ENCODE data around the gene LRRC8D. TPM values are rescaled to one million over a fixed set of nuclear protein-coding genes. Genes with fewer than 3 reads are reported as not detected.

LRRC8D gene
- total RNA-seq, 4 donors from 2014 or later: 28.9 to 113 (median 58.8) TPM

DNA sequence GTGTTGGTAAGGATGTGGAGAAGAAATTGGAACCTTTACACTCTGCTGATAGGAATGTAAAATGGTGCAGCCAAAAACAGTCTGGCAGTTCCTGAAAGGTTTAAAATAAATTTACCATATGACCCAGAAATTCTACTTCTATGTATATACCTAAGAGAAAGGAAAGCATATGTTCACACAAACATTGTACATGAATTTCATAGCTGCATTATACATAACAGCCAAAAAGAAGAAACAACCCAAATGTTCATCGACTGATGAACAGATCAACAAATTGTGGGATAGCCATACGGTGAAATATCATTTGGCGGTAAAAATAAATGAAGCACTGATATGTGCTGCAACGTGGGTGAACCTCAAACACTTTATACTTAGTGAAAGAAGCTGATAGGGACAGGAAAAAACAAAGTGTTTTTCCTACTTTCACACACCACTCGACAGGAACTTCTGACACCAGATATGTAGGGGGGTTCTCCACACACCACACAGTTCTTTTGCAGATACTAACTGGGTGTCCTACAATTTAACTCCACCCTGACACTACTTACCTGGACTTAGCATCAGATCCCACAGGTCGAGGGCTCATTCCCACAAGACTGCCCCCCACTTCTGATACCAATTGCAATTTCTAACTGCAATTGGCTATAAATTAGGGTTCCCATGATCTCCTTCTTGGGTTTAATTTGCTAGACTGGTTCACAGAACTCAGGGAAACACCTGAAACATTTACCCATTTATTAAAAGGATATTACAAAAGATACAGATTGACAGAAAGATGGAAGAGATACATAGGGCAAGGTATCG, 138.2 kb downstream of the LRRC8D start:
- H3K4me3 ChIP-seq: no peak overlapping the region
- H3K27me3 ChIP-seq: no peaks in the 10 kb centered on the region
- no peak for TF ChIP-seq POLR2A (IDR thresholded peaks at IDR 0.05)
- TF ChIP-seq, protein P1, sequence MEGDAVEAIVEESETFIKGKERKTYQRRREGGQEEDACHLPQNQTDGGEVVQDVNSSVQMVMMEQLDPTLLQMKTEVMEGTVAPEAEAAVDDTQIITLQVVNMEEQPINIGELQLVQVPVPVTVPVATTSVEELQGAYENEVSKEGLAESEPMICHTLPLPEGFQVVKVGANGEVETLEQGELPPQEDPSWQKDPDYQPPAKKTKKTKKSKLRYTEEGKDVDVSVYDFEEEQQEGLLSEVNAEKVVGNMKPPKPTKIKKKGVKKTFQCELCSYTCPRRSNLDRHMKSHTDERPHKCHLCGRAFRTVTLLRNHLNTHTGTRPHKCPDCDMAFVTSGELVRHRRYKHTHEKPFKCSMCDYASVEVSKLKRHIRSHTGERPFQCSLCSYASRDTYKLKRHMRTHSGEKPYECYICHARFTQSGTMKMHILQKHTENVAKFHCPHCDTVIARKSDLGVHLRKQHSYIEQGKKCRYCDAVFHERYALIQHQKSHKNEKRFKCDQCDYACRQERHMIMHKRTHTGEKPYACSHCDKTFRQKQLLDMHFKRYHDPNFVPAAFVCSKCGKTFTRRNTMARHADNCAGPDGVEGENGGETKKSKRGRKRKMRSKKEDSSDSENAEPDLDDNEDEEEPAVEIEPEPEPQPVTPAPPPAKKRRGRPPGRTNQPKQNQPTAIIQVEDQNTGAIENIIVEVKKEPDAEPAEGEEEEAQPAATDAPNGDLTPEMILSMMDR (IDR thresholded peaks at IDR 0.05): no peak
- H3K36me3 ChIP-seq: no peaks in the 10 kb centered on the region
- no peaks in the 10 kb centered on the region for H3K9me3 ChIP-seq
- no peak for DNase-seq
- H3K27ac ChIP-seq: no peak overlapping the region
- H3K4me1 ChIP-seq: no peaks in the 10 kb centered on the region

DNA sequence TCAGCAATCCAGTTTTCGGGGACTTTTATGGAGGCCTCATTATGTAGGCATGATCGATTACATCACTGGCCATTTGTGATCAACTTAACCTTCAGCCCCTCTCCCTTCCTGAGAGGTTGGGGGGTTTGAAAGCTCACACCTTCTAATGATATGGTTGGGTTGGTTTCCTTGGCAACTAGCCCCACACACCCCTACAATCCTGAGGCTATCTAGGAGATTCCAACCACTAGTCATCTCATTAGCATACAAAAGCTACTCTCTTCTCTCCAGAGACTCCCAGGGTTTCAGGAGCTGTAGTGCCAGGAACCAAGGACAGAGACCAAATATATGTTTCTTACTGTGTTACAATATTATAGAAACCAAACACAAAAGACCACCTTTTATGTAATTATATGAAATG, 138.9 kb downstream of the LRRC8D start:
- no peak for DNase-seq
- Histone ChIP-seq H3K4me1 (no peaks in the 10 kb centered on the region), H3K36me3 (no peaks in the 10 kb centered on the region), H3K9me3 (no peaks in the 10 kb centered on the region), H3K27ac (no peak overlapping the region), H3K27me3 (no peaks in the 10 kb centered on the region), H3K4me3 (no peak overlapping the region)
- TF ChIP-seq, protein P1 (IDR thresholded peaks at IDR 0.05): no peak
- no peak for TF ChIP-seq POLR2A (IDR thresholded peaks at IDR 0.05)

DNA sequence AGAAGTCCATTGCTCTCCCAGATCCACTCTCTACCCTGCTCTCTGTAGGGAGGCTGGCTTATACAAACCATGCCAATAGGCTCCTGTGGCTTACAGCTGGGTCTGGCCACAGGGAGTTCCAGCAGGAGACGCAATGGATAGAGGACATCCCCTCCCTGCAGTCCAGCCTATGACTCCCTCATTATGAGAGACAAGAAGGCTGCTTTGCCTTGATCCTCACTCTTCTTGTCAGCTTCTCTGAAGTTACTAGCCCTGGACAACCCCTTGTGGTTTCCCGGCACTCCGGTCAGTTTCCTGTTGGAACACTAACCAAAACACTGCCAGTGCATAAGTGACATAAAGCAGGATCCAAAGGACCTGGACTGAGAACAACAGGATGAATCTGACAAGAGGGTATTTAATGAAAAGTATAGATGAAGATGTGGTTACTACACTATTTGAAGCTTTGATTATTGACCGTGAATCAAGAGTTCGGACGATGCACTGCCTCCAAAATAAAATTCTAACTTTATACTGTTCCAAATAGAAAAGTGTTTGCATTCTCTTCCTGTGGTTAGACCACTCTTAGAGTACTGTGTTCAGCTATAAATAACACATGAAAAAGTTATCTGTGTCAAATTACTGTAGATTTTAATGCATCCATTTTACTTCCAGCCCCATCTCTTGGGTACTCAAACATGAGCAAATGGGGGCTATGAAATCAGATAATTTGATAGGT, 141.4 kb downstream of the LRRC8D start:
- DNase-seq: no peak
- H3K27me3 ChIP-seq: no peaks in the 10 kb centered on the region
- no peak overlapping the region for H3K27ac ChIP-seq
- H3K4me3 ChIP-seq: no peak overlapping the region
- no peaks in the 10 kb centered on the region for H3K4me1 ChIP-seq
- no peaks in the 10 kb centered on the region for H3K9me3 ChIP-seq
- TF ChIP-seq POLR2A (IDR thresholded peaks at IDR 0.05): no peak
- TF ChIP-seq, protein P1 (IDR thresholded peaks at IDR 0.05): no peak
- H3K36me3 ChIP-seq: no peaks in the 10 kb centered on the region

DNA sequence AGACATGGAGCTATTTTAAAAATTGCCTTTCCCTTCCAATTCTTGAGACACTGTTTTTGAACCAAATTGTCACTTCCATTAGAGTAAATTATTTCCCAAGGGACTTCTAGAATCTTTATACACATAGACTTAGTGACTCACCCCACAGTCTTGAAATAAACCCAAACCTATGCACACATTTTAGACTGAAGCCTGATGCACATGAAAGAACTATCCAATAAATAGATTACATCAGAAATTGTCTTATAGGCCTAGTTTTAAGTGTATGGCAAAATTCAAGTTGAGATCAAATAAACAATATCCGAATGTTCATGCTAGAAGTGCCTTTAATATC, 141.9 kb downstream of the LRRC8D start:
- DNase-seq: no peak
- H3K36me3 ChIP-seq: no peaks in the 10 kb centered on the region
- no peak for TF ChIP-seq POLR2A (IDR thresholded peaks at IDR 0.05)
- TF ChIP-seq, protein P1 (IDR thresholded peaks at IDR 0.05): no peak

DNA sequence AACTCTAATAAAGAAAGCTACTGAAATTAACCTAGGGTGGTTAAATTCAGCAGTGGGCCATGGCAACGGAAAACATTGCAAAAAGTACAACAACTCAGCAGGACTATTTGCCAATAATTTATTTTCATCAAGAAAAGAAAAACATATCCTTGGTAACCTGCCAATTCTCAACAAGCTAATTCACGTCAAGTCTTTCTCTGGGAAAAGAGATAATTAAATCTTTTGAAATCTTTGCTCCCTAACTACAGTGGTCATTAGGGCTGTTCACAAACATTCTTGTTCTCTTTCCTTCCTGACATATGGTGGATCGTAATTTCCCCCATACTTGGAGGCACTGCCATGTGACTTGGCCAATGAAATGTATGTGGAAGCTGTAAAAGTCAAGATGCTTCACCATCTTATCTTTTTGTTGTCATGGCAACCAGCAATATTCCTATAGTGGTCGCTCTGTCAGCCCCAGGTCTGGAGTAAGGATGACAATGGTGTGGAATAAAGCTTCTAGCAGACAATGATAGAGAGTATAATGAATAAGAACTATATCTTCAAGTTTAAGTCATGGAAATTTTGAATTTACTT, 144.4 kb downstream of the LRRC8D start:
- H3K36me3 ChIP-seq: no peaks in the 10 kb centered on the region
- DNase-seq: no peak
- no peaks in the 10 kb centered on the region for H3K4me1 ChIP-seq
- H3K9me3 ChIP-seq: no peaks in the 10 kb centered on the region
- TF ChIP-seq POLR2A (IDR thresholded peaks at IDR 0.05): no peak
- TF ChIP-seq, protein P1 (IDR thresholded peaks at IDR 0.05): no peak
- no peak overlapping the region for H3K4me3 ChIP-seq
- no peak overlapping the region for H3K27ac ChIP-seq
- no peaks in the 10 kb centered on the region for H3K27me3 ChIP-seq

More for the DNA sequence above, 141.9 kb downstream of the LRRC8D start:
- Histone ChIP-seq H3K27me3 (no peaks in the 10 kb centered on the region), H3K4me3 (no peak overlapping the region), H3K9me3 (no peaks in the 10 kb centered on the region), H3K27ac (no peak overlapping the region), H3K4me1 (no peaks in the 10 kb centered on the region)
